Transverse colon (tissue), 4 donors: ENCODE measurements around the gene LRFN2. TPM values are rescaled to one million over a fixed set of nuclear protein-coding genes. Genes with fewer than 3 reads are reported as not detected.

Experiments used
- DNase-seq: peaks from one replicate; pipeline ENCODE4 v3.0.0-alpha.2; 2019
- H3K27ac ChIP-seq, 4 donors: fragments of 200-600 bp; sonication (generic); 2 replicates each; pipeline ENCODE4 v1.5.1; 2016 to 2018; ENCODE audit warnings: inconsistent platforms in 4 of 4
- H3K27me3 ChIP-seq: fragments of 200-600 bp; sonication (generic); 2 replicates; pipeline ENCODE4 v1.5.1; 2017; ENCODE audit warnings: inconsistent platforms
- H3K36me3 ChIP-seq, 4 donors: fragments of 200-600 bp; sonication (generic); 2 replicates each; pipeline ENCODE4 v1.5.1; 2017 to 2019; ENCODE audit warnings: inconsistent platforms in 4 of 4
- H3K4me1 ChIP-seq, 4 donors: fragments of 200-600 bp; sonication (generic); 2 replicates each; pipeline ENCODE4 v1.5.1; 2017 to 2020; ENCODE audit warnings: inconsistent platforms in 4 of 4
- H3K4me3 ChIP-seq, 4 donors: fragments of 200-600 bp; sonication (generic); 1 replicate in 1 of 4; 2 replicates in 3 of 4; pipeline versions ENCODE4 v1.5.1 to v1.6.1; 2017 to 2019; ENCODE audit warnings: inconsistent platforms in 4 of 4
- H3K9me3 ChIP-seq, 2 donors: fragments of 200-600 bp; sonication (generic); 2 replicates each; pipeline ENCODE4 v1.5.1; 2017 to 2019; ENCODE audit warnings: inconsistent platforms in 2 of 2
- EP300 ChIP-seq: sonication (generic); formaldehyde crosslinking; IDR thresholded peaks from one replicate; pipeline ENCODE4 v1.6.1; 2017; ENCODE audit warnings: antibody characterized with exemption, low read depth
- POLR2A ChIP-seq: fragments of 450-650 bp; IDR thresholded peaks from one replicate; pipeline ENCODE4 v1.6.1; 2016; ENCODE audit warnings: antibody characterized with exemption, mild to moderate bottlenecking, moderate library complexity
- POLR2AphosphoS5 ChIP-seq, 3 donors: sonication (generic); formaldehyde crosslinking; IDR thresholded peaks; one replicate each; pipeline ENCODE4 v1.6.1; 2016; ENCODE audit warnings: antibody characterized with exemption in 3 of 3
- WGBS, 2 donors: methylation state at CpG; one replicate each; pipeline ENCODE4 v1.1.5; 2018; ENCODE audit warnings: low coverage in 1 of 2; 5-methylcytosine and 5-hydroxymethylcytosine counted together
- in situ Hi-C, 4 donors: fragments of 200-750 bp; cut with MboI; loops; one replicate each; pipeline versions ENCODE4 v1.15.0 to v1.15.1; 2017; ENCODE audit warnings: low sequenced_read_pairs in 3 of 4, low pct_ligation_motif_present in 1 of 4, low pct_unique_long_range_greater_than_20kb in 1 of 4
- intact Hi-C: fragments of 100-400 bp; cut with DNase I; formaldehyde crosslinking; loops from one replicate; pipeline ENCODE4 v1.15.1; 2023; ENCODE audit warnings: low total_unique reads
- total RNA-seq, 4 donors: library from RNA; depleted of rRNA; stranded (reverse); fragments of >200 nt; gene quantifications; one replicate each; pipeline ENCODE4 v1.1.0, GENCODE V29; 2016
- TF ChIP-seq, protein P1 (sequence below), 5 experiments: fragments of 200-600 bp in 3 of 5; fragments of 450-650 bp in 2 of 5; sonication (generic) in 3 of 5; IDR thresholded peaks; 1 replicate in 2 of 5; 2 replicates in 3 of 5; pipeline ENCODE4 v1.5.1; 2016 to 2017; ENCODE audit warnings: antibody characterized with exemption in 5 of 5, inconsistent platforms in 3 of 5, mild to moderate bottlenecking in 2 of 5, moderate library complexity in 1 of 5

LRFN2 gene
- total RNA-seq, 4 donors from 2014 or later, result 0.40 to 0.41 TPM; not detected in 2

DNA sequence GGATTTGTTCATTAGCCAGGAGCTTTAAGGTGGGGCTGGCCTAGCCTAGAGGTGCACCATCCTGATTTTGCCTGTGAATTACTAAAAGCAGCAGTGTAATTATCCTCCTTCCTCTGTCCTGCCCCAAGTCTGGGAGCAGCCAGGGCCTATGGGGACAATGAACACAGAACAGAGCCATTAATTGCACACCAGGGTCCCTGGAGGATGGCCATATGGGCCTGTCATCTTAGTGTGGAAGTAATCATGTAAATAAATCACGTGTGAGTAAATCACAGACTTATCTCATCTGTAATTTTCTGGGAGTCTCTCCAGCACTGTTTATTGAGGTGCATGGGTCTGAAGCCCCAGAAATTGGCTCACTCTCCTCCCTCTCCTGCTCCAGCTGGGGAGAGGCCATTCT lies 176.3 kb downstream of the LRFN2 start:
- no peak overlapping the region for H3K4me3 ChIP-seq
- no peaks in the 10 kb centered on the region for H3K36me3 ChIP-seq
- intact Hi-C loops, result no loop called here
- H3K27ac ChIP-seq, result no peak overlapping the region
- in situ Hi-C loops, result no loop called here
- WGBS, 2 donors, result 15% methylated on average over 1 of the region's 1 CpG; no CpG with 5 or more reads in 1 of the 2 donors
- H3K9me3 ChIP-seq, result no peaks in the 10 kb centered on the region
- no peaks in the 10 kb centered on the region for H3K4me1 ChIP-seq
- TF ChIP-seq POLR2A (no peak), EP300 (no peak), POLR2AphosphoS5 (IDR thresholded peaks at IDR 0.05) (no peak)
- TF ChIP-seq, protein P1, sequence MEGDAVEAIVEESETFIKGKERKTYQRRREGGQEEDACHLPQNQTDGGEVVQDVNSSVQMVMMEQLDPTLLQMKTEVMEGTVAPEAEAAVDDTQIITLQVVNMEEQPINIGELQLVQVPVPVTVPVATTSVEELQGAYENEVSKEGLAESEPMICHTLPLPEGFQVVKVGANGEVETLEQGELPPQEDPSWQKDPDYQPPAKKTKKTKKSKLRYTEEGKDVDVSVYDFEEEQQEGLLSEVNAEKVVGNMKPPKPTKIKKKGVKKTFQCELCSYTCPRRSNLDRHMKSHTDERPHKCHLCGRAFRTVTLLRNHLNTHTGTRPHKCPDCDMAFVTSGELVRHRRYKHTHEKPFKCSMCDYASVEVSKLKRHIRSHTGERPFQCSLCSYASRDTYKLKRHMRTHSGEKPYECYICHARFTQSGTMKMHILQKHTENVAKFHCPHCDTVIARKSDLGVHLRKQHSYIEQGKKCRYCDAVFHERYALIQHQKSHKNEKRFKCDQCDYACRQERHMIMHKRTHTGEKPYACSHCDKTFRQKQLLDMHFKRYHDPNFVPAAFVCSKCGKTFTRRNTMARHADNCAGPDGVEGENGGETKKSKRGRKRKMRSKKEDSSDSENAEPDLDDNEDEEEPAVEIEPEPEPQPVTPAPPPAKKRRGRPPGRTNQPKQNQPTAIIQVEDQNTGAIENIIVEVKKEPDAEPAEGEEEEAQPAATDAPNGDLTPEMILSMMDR (IDR thresholded peaks at IDR 0.05), result no peak
- no peaks in the 10 kb centered on the region for H3K27me3 ChIP-seq
- no peak for DNase-seq

DNA sequence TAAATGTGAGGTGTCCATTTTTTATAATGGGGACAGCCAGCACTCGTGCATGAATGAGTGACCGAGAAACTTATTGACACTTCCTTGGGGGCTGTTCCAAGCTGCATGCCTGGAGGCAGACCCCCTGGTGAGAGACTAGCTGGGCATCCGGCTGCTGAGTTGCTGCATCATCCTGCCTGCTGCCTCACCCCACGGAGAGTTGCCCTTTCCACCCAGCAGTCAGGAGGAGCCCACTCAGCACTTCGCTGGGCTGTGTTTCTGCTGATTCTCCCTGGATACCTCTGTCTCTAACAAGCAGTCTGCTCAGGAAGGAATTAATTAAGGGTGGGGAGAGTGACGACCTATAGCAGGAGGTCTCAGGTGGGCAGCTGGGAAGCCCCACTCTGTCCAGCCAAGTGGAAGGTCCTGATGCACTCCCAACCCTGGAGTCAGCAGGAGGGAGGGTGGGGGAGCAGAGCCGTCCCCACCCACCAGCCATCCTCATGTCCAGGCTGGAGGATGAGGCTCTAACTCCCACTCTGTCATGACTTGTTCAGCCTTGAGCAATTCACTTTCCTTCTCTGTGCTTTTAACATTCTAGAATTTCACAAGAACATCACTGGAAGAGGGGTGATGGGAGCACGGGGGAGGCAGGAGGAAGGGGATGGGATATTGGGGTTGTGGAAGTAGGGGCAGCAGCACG lies 177.3 kb downstream of the LRFN2 start:
- no peak for DNase-seq
- no peaks in the 10 kb centered on the region for H3K36me3 ChIP-seq
- no peaks in the 10 kb centered on the region for H3K4me1 ChIP-seq
- no peak overlapping the region for H3K27ac ChIP-seq
- intact Hi-C loops (no loop called here), in situ Hi-C loops (no loop called here)
- no peaks in the 10 kb centered on the region for H3K9me3 ChIP-seq
- 69 to 75% methylated on average over 2 to 8 of the region's 9 CpGs for WGBS, 2 donors
- no peak overlapping the region for H3K4me3 ChIP-seq
- TF ChIP-seq POLR2A (no peak), EP300 (no peak)
- no peaks in the 10 kb centered on the region for H3K27me3 ChIP-seq

DNA sequence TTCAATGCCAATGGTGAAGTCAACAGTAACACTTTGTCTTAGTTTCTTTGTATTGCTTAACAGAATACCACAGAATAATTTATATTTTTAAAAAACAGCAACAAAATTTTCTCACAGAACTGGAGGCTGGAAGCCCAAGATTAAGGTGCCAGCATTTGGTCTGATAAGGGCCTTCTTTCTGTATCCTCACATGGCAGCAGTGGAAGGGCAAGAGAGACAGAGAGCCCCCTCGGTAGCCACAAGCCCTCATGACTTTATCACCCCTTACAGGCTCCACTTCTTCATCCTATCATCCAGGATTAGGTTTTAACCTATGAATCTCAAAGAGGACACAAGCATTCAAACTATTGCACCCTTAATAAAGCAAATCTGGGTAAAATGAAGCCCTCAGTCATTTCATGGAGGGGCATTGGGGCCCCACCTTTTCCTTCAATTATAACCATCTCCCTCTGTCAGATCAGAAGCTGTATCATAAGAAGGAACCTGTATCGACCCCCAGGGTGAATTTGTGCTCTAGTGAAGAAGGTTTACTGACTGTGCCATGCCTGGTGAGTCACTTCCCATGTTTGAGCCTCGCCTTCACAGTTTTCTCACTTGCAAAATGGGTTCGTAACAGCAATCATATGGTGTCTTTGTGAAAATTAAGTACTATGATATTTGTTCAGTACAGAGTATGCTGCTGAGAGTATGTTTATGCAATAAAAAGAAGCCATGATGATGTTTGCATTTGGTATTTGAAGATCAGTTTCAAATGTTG lies 178.2 kb downstream of the LRFN2 start:
- Histone ChIP-seq H3K27me3 (no peaks in the 10 kb centered on the region), H3K4me3 (no peak overlapping the region), H3K4me1 (no peaks in the 10 kb centered on the region), H3K36me3 (no peaks in the 10 kb centered on the region), H3K9me3 (no peaks in the 10 kb centered on the region), H3K27ac (no peak overlapping the region)
- intact Hi-C loops, result no loop called here
- DNase-seq, result no peak
- 70 to 81% methylated on average over 4 of the region's 4 CpGs for WGBS, 2 donors
- TF ChIP-seq, protein P1 (IDR thresholded peaks at IDR 0.05), result no peak
- TF ChIP-seq POLR2AphosphoS5 (IDR thresholded peaks at IDR 0.05) (no peak), POLR2A (no peak), EP300 (no peak)
- in situ Hi-C loops, result no loop called here

DNA sequence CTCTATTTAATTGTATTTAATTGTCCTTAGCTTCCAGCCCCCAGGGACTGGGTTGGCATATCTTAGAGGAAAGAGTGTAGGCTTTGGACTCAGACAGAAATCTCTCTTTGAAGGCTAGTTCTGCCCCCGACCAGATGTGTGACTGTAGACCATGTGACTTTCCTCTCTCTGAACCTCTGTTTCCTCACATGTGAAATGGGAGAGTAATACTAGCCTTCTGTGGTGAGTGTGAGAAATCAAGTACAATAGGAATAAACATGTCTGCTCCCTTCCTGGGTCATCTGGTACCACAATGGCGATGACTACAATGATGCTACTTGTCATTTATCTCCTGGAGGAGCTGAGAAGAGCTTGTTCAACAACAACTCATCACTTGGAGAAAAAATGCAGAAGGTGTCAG lies 179.9 kb downstream of the LRFN2 start:
- no peak for DNase-seq
- no peak overlapping the region for H3K27ac ChIP-seq
- H3K4me1 ChIP-seq, result no peaks in the 10 kb centered on the region
- WGBS, 2 donors, result 33 to 41% methylated on average over 1 to 2 of the region's 2 CpGs
- intact Hi-C loops (no loop called here), in situ Hi-C loops (no loop called here)
- H3K36me3 ChIP-seq, result no peaks in the 10 kb centered on the region
- H3K4me3 ChIP-seq, result no peak overlapping the region
- H3K27me3 ChIP-seq, result no peaks in the 10 kb centered on the region
- TF ChIP-seq, protein P1 (IDR thresholded peaks at IDR 0.05), result no peak
- TF ChIP-seq POLR2AphosphoS5 (IDR thresholded peaks at IDR 0.05) (no peak), POLR2A (no peak), EP300 (no peak)
- H3K9me3 ChIP-seq, result no peaks in the 10 kb centered on the region
